ENCODE results near the gene CELA1. TPM values are rescaled to one million over a fixed set of nuclear protein-coding genes. Genes with fewer than 3 reads are reported as not detected.

The CELA1 gene
- total and polyA plus RNA-seq, 10 of the 15 experiments (the other 5 are each of a cell fraction or from before 2014, with no cell fraction given), result not detected

DNA sequence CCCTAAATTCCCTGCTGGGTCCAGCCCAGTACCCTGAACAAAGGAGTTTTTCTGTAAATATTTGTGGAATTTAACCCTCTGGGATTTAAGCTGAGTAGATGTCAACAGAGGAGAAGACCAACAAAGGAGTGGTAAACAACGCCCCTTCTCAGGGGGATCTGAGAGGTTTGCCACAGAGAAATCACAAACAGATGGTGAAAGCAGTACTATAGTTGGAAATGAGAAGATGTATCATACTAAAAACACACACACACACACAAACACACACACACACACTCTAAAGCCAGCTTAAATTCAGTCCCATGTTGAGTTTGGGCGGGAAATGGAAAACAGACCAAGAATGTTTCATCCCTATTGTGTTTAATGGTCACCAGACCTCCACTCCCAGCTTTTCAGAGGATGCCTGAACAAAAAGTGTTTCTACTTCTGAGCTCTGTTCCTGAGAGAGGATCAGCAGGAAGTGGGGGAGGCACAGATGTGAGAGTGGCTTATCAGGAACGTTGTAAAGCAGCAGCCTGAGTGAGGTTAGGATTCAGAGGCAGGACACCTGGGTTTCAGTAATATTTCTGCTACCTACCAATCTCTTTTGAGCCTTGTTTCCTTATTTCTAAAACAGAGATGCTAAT lies 25.7 kb downstream of the CELA1 start (continued):
- TF ChIP-seq ZBED1 (IDR thresholded peaks at IDR 0.05; ENCODE audit: borderline replicate concordance) (no peak), NR2F1 (conservative IDR thresholded peaks at IDR 0.05) (no peak), RUNX3 (IDR thresholded peaks at IDR 0.05; ENCODE audit: low read length) (peak; percentile 13; the same call in 1 of the 2 replicates), NFYA (IDR thresholded peaks at IDR 0.05; ENCODE audit: borderline replicate concordance, low read depth, low read length) (no peak), TCF3 (IDR thresholded peaks at IDR 0.05; ENCODE audit: borderline replicate concordance, insufficient read depth, low read depth, low read length) (no peak), SKIL (IDR thresholded peaks at IDR 0.05; ENCODE audit: low read depth, poor library complexity, severe bottlenecking) (no peak), POLR2AphosphoS5 (IDR thresholded peaks at IDR 0.05; ENCODE audit: low read length) (no peak), HDAC6 (IDR thresholded peaks at IDR 0.05; ENCODE audit: unreplicated experiment) (no peak), EP300 (IDR thresholded peaks at IDR 0.05; ENCODE audit: borderline replicate concordance in 1 of 2, control insufficient read depth in 1 of 2, low read depth in 2 of 2, low read length in 2 of 2) (no peak), MYB (IDR thresholded peaks at IDR 0.05; ENCODE audit: borderline replicate concordance, low read depth, low read length) (no peak), IRF3 (IDR thresholded peaks at IDR 0.05) (no peak), SMARCA5 (IDR thresholded peaks at IDR 0.05) (no peak), E2F8 (IDR thresholded peaks at IDR 0.05; ENCODE audit: low read depth, partially characterized antibody) (no peak)
- TF ChIP-seq, protein P1, sequence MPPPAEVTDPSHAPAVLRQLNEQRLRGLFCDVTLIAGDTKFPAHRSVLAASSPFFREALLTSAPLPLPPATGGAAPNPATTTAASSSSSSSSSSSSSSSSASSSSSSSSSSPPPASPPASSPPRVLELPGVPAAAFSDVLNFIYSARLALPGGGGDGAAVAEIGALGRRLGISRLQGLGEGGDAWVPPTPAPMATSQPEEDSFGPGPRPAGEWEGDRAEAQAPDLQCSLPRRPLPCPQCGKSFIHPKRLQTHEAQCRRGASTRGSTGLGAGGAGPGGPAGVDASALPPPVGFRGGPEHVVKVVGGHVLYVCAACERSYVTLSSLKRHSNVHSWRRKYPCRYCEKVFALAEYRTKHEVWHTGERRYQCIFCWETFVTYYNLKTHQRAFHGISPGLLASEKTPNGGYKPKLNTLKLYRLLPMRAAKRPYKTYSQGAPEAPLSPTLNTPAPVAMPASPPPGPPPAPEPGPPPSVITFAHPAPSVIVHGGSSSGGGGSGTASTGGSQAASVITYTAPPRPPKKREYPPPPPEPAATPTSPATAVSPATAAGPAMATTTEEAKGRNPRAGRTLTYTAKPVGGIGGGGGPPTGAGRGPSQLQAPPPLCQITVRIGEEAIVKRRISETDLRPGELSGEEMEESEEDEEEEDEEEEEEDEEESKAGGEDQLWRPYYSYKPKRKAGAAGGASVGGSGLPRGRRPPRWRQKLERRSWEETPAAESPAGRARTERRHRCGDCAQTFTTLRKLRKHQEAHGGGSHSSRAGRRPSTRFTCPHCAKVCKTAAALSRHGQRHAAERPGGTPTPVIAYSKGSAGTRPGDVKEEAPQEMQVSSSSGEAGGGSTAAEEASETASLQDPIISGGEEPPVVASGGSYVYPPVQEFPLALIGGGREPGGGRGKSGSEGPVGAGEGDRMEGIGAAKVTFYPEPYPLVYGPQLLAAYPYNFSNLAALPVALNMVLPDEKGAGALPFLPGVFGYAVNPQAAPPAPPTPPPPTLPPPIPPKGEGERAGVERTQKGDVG (CRISPR knock-in tag; IDR thresholded peaks at IDR 0.05), result no peak
